ENCODE results near the gene CEMIP2. TPM values are rescaled to one million over a fixed set of nuclear protein-coding genes. Genes with fewer than 3 reads are reported as not detected.

Gene CEMIP2
- total RNA-seq, 1 experiment from 2014 or later = 16.0 TPM

DNA sequence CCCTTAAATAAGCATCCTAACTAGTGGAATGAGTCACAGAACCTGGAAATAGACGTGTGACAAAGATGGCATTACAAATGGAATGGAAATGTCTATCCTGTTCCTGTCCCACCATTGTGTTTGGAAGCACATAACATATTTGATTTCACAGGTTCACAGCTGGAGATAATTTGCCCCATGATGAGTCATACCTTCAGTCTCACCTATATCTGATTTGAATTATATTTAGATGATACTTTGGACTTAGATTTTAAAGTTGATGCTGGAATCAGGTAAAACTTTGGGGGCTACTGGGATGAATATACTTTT, 92.5 kb downstream of the CEMIP2 start:
- no peaks in the 10 kb centered on the region for H3K79me2 ChIP-seq (ENCODE audit: low read length)
- DNase-seq = no peak
- H3K4me2 ChIP-seq (ENCODE audit: low read length) = no peak overlapping the region
- no peaks in the 10 kb centered on the region for H4K20me1 ChIP-seq (ENCODE audit: low read length)
- POLR2A ChIA-PET (ENCODE audit: unreplicated experiment) = no interaction called here
- H3F3A ChIP-seq (ENCODE audit: low read length, unreplicated experiment) = no peaks in the 10 kb centered on the region
- no peak overlapping the region for H2AFZ ChIP-seq (ENCODE audit: low read length)
- no peak for TF ChIP-seq EZH2 (IDR thresholded peaks at IDR 0.05; ENCODE audit: low read length, unreplicated experiment)
- TF ChIP-seq, protein P1, sequence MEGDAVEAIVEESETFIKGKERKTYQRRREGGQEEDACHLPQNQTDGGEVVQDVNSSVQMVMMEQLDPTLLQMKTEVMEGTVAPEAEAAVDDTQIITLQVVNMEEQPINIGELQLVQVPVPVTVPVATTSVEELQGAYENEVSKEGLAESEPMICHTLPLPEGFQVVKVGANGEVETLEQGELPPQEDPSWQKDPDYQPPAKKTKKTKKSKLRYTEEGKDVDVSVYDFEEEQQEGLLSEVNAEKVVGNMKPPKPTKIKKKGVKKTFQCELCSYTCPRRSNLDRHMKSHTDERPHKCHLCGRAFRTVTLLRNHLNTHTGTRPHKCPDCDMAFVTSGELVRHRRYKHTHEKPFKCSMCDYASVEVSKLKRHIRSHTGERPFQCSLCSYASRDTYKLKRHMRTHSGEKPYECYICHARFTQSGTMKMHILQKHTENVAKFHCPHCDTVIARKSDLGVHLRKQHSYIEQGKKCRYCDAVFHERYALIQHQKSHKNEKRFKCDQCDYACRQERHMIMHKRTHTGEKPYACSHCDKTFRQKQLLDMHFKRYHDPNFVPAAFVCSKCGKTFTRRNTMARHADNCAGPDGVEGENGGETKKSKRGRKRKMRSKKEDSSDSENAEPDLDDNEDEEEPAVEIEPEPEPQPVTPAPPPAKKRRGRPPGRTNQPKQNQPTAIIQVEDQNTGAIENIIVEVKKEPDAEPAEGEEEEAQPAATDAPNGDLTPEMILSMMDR (conservative IDR thresholded peaks at IDR 0.05; ENCODE audit: low read depth, low read length) = no peak
- TF ChIP-seq EZH2phosphoT487 (IDR thresholded peaks at IDR 0.05; ENCODE audit: borderline replicate concordance, low read length) = no peak
- no TSS peak for BruUV-seq (replicated peaks)
- H3K27ac ChIP-seq (ENCODE audit: low read length) = no peak overlapping the region
- peaks cover 28% of the 10 kb centered on the region for H3K4me1 ChIP-seq (ENCODE audit: insufficient read depth, low read length)
- H3K36me3 ChIP-seq (ENCODE audit: low read depth, low read length) = no peaks in the 10 kb centered on the region
- no peak for ATAC-seq
- intact Hi-C loops (cut with micrococcal nuclease) = no loop called here
- no peak overlapping the region for H3K4me3 ChIP-seq (ENCODE audit: low read length)
- no peaks in the 10 kb centered on the region for H3K27me3 ChIP-seq (ENCODE audit: low read length)
- H3K9me2 ChIP-seq (replicated peaks; ENCODE audit: low read length) = no peaks in the 10 kb centered on the region
- CTCF ChIA-PET = no interaction called here
- no peaks in the 10 kb centered on the region for H3K9me3 ChIP-seq (ENCODE audit: low read length)
- no peak overlapping the region for H3K9ac ChIP-seq (ENCODE audit: low read length)

- Histone ChIP-seq H3K9me3 (ENCODE audit: low read length) (no peaks in the 10 kb centered on the region), H3K27ac (ENCODE audit: low read length) (no peak overlapping the region), H3K9me2 (replicated peaks; ENCODE audit: low read length) (no peaks in the 10 kb centered on the region), H3F3A (ENCODE audit: low read length, unreplicated experiment) (no peaks in the 10 kb centered on the region), H3K27me3 (ENCODE audit: low read length) (no peaks in the 10 kb centered on the region), H3K79me2 (ENCODE audit: low read length) (no peaks in the 10 kb centered on the region), H3K36me3 (ENCODE audit: low read depth, low read length) (no peaks in the 10 kb centered on the region), H3K4me1 (ENCODE audit: insufficient read depth, low read length) (peaks cover 23% of the 10 kb centered on the region), H3K4me3 (ENCODE audit: low read length) (no peak overlapping the region), H2AFZ (ENCODE audit: low read length) (no peak overlapping the region), H4K20me1 (ENCODE audit: low read length) (no peaks in the 10 kb centered on the region), H3K4me2 (ENCODE audit: low read length) (no peak overlapping the region), H3K9ac (ENCODE audit: low read length) (no peak overlapping the region)
- DNase-seq (no peak), ATAC-seq (no peak)
- TF ChIP-seq EZH2phosphoT487 (IDR thresholded peaks at IDR 0.05; ENCODE audit: borderline replicate concordance, low read length) = no peak
- no peak for TF ChIP-seq EZH2 (IDR thresholded peaks at IDR 0.05; ENCODE audit: low read length, unreplicated experiment)
- TF ChIP-seq, protein P1 (conservative IDR thresholded peaks at IDR 0.05; ENCODE audit: low read depth, low read length) = no peak
- intact Hi-C loops (cut with micrococcal nuclease) = no loop called here
- BruUV-seq (replicated peaks) = no TSS peak
- POLR2A ChIA-PET (ENCODE audit: unreplicated experiment) = no interaction called here
- CTCF ChIA-PET = no interaction called here
Measured at GRCh38 chr9:71675105-71675856, 93.0 kb downstream of the CEMIP2 start.

- Histone ChIP-seq H3K9me3 (ENCODE audit: low read length) (no peaks in the 10 kb centered on the region), H3K36me3 (ENCODE audit: low read depth, low read length) (no peaks in the 10 kb centered on the region), H2AFZ (ENCODE audit: low read length) (no peak overlapping the region), H3K79me2 (ENCODE audit: low read length) (no peaks in the 10 kb centered on the region), H3K4me1 (ENCODE audit: insufficient read depth, low read length) (peaks cover under 1% of the 10 kb centered on the region; the same call in 1 of the 2 replicates), H3K27ac (ENCODE audit: low read length) (no peak overlapping the region), H3K4me2 (ENCODE audit: low read length) (no peak overlapping the region), H3F3A (ENCODE audit: low read length, unreplicated experiment) (no peaks in the 10 kb centered on the region), H3K9me2 (replicated peaks; ENCODE audit: low read length) (no peaks in the 10 kb centered on the region), H3K4me3 (ENCODE audit: low read length) (no peak overlapping the region), H4K20me1 (ENCODE audit: low read length) (no peaks in the 10 kb centered on the region), H3K27me3 (ENCODE audit: low read length) (no peaks in the 10 kb centered on the region), H3K9ac (ENCODE audit: low read length) (no peak overlapping the region)
- intact Hi-C loops (cut with micrococcal nuclease) = no loop called here
- no peak for ATAC-seq
- no peak for DNase-seq
- POLR2A ChIA-PET (ENCODE audit: unreplicated experiment) = no interaction called here
- no TSS peak for BruUV-seq (replicated peaks)
- TF ChIP-seq EZH2 (IDR thresholded peaks at IDR 0.05; ENCODE audit: low read length, unreplicated experiment) (no peak), EZH2phosphoT487 (IDR thresholded peaks at IDR 0.05; ENCODE audit: borderline replicate concordance, low read length) (no peak)
- TF ChIP-seq, protein P1 (conservative IDR thresholded peaks at IDR 0.05; ENCODE audit: low read depth, low read length) = no peak
- CTCF ChIA-PET = no interaction called here
Measured at GRCh38 chr9:71672573-71672972, 95.7 kb downstream of the CEMIP2 start.
